Measurements from ENCODE around the gene MBNL1. TPM values are rescaled to one million over a fixed set of nuclear protein-coding genes. Genes with fewer than 3 reads are reported as not detected.

Gene MBNL1
- total RNA-seq, 4 donors from 2014 or later, result 190 to 279 (median 216) TPM

DNA sequence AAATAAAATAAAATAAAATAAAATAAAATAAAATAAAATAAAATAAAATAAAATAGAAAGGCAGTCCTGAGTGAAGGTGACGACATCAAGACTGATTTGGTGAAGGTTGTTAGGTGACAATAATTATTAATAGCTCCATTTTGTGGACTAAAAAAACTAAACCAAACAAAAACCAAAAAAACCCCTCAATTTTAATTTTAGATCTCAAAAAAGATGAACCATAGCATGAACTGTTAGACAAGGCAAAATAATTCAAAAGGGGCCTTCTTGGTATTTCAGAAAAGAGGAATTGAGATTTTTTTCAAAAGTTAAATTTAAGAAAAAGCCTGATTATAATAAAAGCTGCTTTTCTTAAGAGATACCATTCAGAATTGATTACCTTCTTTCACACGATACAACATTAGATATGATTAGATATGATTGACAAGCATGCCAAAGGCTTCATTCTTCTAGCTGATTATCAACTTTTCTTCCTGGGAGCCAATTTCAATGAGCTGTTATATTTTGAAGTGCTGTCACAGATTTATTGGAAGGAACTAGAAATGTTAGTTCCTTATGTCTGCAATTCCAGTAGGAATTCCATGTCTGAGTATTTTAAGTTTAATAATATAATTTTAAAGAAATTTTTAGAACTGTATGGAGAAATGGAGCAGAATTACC, 244.7 kb downstream of the MBNL1 start:
- H3K27ac ChIP-seq, result no peak overlapping the region
- no peaks in the 10 kb centered on the region for H3K4me1 ChIP-seq
- H3K27me3 ChIP-seq, result no peaks in the 10 kb centered on the region
- no peak for TF ChIP-seq CTCF (IDR thresholded peaks at IDR 0.05)
- TF ChIP-seq POLR2A (IDR thresholded peaks at IDR 0.05), result no peak
- no peaks in the 10 kb centered on the region for H3K36me3 ChIP-seq
- intact Hi-C loops (cut with DNase I), result no loop called here
- H3K4me3 ChIP-seq (replicated peaks in 1 of 3), result no peak overlapping the region
- WGBS, 2 donors, result 98 to 100% methylated on average over 2 of the region's 2 CpGs
- H3K9me3 ChIP-seq, result no peaks in the 10 kb centered on the region
- DNase-seq, result no peak

Small RNA genes within 50 kb of the gene (small RNA-seq; reads per million reads assigned to genes)
- gene RF00019, result not detected
